Measurements from ENCODE around the gene ATP6V1F.
"Not testable (repeated sequence)": the region's sequence is repeated elsewhere in the genome, so short reads cannot be mapped to it uniquely, and the experiment has no call there.

ATP6V1F gene

GRCh38 chr7:128903621-128904361 is 41.1 kb downstream of the ATP6V1F start:
- DNase-seq: no peak

- DNase-seq: peak; percentile 50
Observed at GRCh38 chr7:128904381-128905197, 41.9 kb downstream of the ATP6V1F start.

- DNase-seq: no peak
Observed at GRCh38 chr7:128906001-128906765, 43.5 kb downstream of the ATP6V1F start.

- DNase-seq: no peak
Observed at GRCh38 chr7:128906766-128907559, 44.3 kb downstream of the ATP6V1F start.

GRCh38 chr7:128908750-128909624 is 46.3 kb downstream of the ATP6V1F start:
- DNase-seq: no peak

- no peak for DNase-seq
Observed at GRCh38 chr7:128909625-128910568, 47.2 kb downstream of the ATP6V1F start.

- DNase-seq: no peak
Observed at GRCh38 chr7:128910569-128910945, 47.9 kb downstream of the ATP6V1F start, which contains the start of gene KCP. KCP (minus strand) TSS chr7:128910709; CDS start chr7:128910676, 33 bp downstream.

- no peak for DNase-seq
Observed at GRCh38 chr7:128911423-128912031, 48.9 kb downstream of the ATP6V1F start.

- no peak for DNase-seq
Observed at GRCh38 chr7:128912281-128912680, 49.6 kb downstream of the ATP6V1F start.

GRCh38 chr7:128912709-128913495 is 50.2 kb downstream of the ATP6V1F start:
- not testable (repeated sequence) for DNase-seq

- no peak for DNase-seq
Observed at GRCh38 chr7:128913870-128914565, 51.4 kb downstream of the ATP6V1F start.

GRCh38 chr7:128914566-128915151 is 52.0 kb downstream of the ATP6V1F start:
- DNase-seq: no peak

GRCh38 chr7:128915271-128915819 is 52.7 kb downstream of the ATP6V1F start:
- no peak for DNase-seq

All from NCI-H1092 (cell line).